Mesenchymal stem cell (in vitro differentiated cells and primary cell): ENCODE measurements around the gene TNNI2.

ENCODE experiments used
- DNase-seq: peaks from one replicate; pipeline ENCODE4 v3.0.0-alpha.2; 2013
- H2AFZ ChIP-seq: one replicate; pipeline ENCODE4 v1.6.1; 2013; ENCODE audit warnings: low read depth, mild to moderate bottlenecking, control low read depth, inconsistent platforms, low read length, moderate library complexity
- H2AK5ac ChIP-seq: 2 replicates; pipeline ENCODE4 v1.6.1; 2013; ENCODE audit warnings: low read length, moderate library complexity, mild to moderate bottlenecking, inconsistent platforms; ENCODE audit not compliant: severe bottlenecking
- H2BK120ac ChIP-seq: one replicate; pipeline ENCODE4 v1.6.1; 2013; ENCODE audit warnings: low read depth, mild to moderate bottlenecking, inconsistent platforms, low read length, moderate library complexity
- H2BK12ac ChIP-seq, 2 experiments: one replicate each; pipeline ENCODE4 v1.6.1; 2013; ENCODE audit warnings: inconsistent platforms in 2 of 2, low read length in 2 of 2, mild to moderate bottlenecking in 2 of 2, moderate library complexity in 2 of 2, control low read depth in 1 of 2
- H2BK15ac ChIP-seq: one replicate; pipeline ENCODE4 v1.6.1; 2013; ENCODE audit warnings: mild to moderate bottlenecking, low read depth, inconsistent platforms; ENCODE audit not compliant: poor library complexity, severe bottlenecking
- H2BK5ac ChIP-seq: 2 replicates; pipeline ENCODE4 v1.6.1; 2013; ENCODE audit warnings: low read depth, mild to moderate bottlenecking, low read length, control low read depth, inconsistent platforms; ENCODE audit not compliant: poor library complexity, severe bottlenecking
- H3K14ac ChIP-seq, 2 experiments: one replicate each; pipeline ENCODE4 v1.6.1; 2013; ENCODE audit warnings: inconsistent platforms in 2 of 2, low read length in 2 of 2, control low read depth in 1 of 2, mild to moderate bottlenecking in 1 of 2, moderate library complexity in 1 of 2
- H3K18ac ChIP-seq, 2 experiments: one replicate each; pipeline ENCODE4 v1.6.1; 2013; ENCODE audit warnings: inconsistent platforms in 2 of 2, low read length in 2 of 2, control low read depth in 1 of 2, low read depth in 1 of 2, mild to moderate bottlenecking in 1 of 2
- H3K23ac ChIP-seq, 2 experiments: one replicate each; pipeline ENCODE4 v1.6.1; 2013; ENCODE audit warnings: inconsistent platforms in 2 of 2, low read length in 2 of 2, mild to moderate bottlenecking in 2 of 2, moderate library complexity in 2 of 2, control low read depth in 1 of 2
- H3K27ac ChIP-seq: 2 replicates; pipeline ENCODE4 v1.5.1; 2013; ENCODE audit warnings: mild to moderate bottlenecking, moderate library complexity, low read length, control low read depth, inconsistent platforms; ENCODE audit not compliant: poor library complexity, severe bottlenecking
- H3K27me3 ChIP-seq, 2 experiments: 2 replicates each; pipeline versions ENCODE4 v1.6.1 to v1.7.0; 2013; ENCODE audit warnings: low read length in 2 of 2, mild to moderate bottlenecking in 2 of 2, moderate library complexity in 2 of 2, control low read depth in 1 of 2, inconsistent platforms in 1 of 2; ENCODE audit not compliant: control insufficient read depth in 1 of 2, insufficient read depth in 1 of 2
- H3K36me3 ChIP-seq, 2 experiments: 2 replicates each; pipeline versions ENCODE4 v1.6.1 to v1.7.0; 2013; ENCODE audit warnings: low read length in 2 of 2, control low read depth in 1 of 2, inconsistent platforms in 1 of 2, low read depth in 1 of 2, mild to moderate bottlenecking in 1 of 2; ENCODE audit not compliant: insufficient read depth in 2 of 2, control insufficient read depth in 1 of 2
- H3K4ac ChIP-seq, 2 experiments: one replicate each; pipeline ENCODE4 v1.6.1; 2013; ENCODE audit warnings: inconsistent platforms in 2 of 2, low read length in 2 of 2, mild to moderate bottlenecking in 2 of 2, moderate library complexity in 2 of 2, control low read depth in 1 of 2, low read depth in 1 of 2
- H3K4me1 ChIP-seq: 2 replicates; pipeline ENCODE4 v1.6.1; 2013; ENCODE audit warnings: low read depth, low read length, control low read depth; ENCODE audit not compliant: control insufficient read depth, insufficient read depth
- H3K4me2 ChIP-seq: 2 replicates; pipeline ENCODE4 v1.6.1; 2013; ENCODE audit warnings: low read length, mild to moderate bottlenecking, inconsistent platforms; ENCODE audit not compliant: poor library complexity, severe bottlenecking
- H3K4me3 ChIP-seq, 2 experiments: 2 replicates each; pipeline versions ENCODE4 v1.5.1 to v1.7.0; 2013; ENCODE audit warnings: low read length in 2 of 2, mild to moderate bottlenecking in 2 of 2, control low read depth in 1 of 2, low read depth in 1 of 2; ENCODE audit not compliant: insufficient read depth in 1 of 2
- H3K79me1 ChIP-seq: replicated peaks from 2 replicates; pipeline ENCODE4 v1.6.1; 2013; ENCODE audit warnings: mild to moderate bottlenecking, control low read depth, low read length, inconsistent platforms; ENCODE audit not compliant: poor library complexity, severe bottlenecking
- H3K9ac ChIP-seq: 2 replicates; pipeline ENCODE4 v1.7.0; 2013; ENCODE audit warnings: mild to moderate bottlenecking, low read length, moderate library complexity
- H3K9me3 ChIP-seq: 2 replicates; pipeline ENCODE4 v1.7.0; 2013; ENCODE audit warnings: mild to moderate bottlenecking, low read length; ENCODE audit not compliant: control insufficient read depth
- H4K8ac ChIP-seq: one replicate; pipeline ENCODE4 v1.6.1; 2013; ENCODE audit warnings: inconsistent platforms, mild to moderate bottlenecking, low read length, moderate library complexity
- H4K91ac ChIP-seq: one replicate; pipeline ENCODE4 v1.6.1; 2013; ENCODE audit warnings: mild to moderate bottlenecking, low read length, inconsistent platforms
- WGBS: methylation state at CpG from one replicate; pipeline ENCODE4 v1.1.7; 2013; ENCODE audit warnings: mixed read lengths; 5-methylcytosine and 5-hydroxymethylcytosine counted together

TNNI2 gene

GRCh38 chr11:1805525-1805924, 33.3 kb upstream of the TNNI2 start:
- no peak for DNase-seq
- no peak overlapping the region for H3K23ac ChIP-seq
- H3K18ac ChIP-seq, result no peak overlapping the region
- H3K9ac ChIP-seq, result no peak overlapping the region
- H3K79me1 ChIP-seq, result no peaks in the 10 kb centered on the region
- H3K4me3 ChIP-seq, result no peak overlapping the region
- WGBS, result 92% methylated on average over 15 of the region's 15 CpGs
- no peak overlapping the region for H2AK5ac ChIP-seq
- no peak overlapping the region for H4K8ac ChIP-seq
- no peak overlapping the region for H3K27ac ChIP-seq
- H3K4me2 ChIP-seq, result no peak overlapping the region
- H2BK5ac ChIP-seq, result no peak overlapping the region
- H3K14ac ChIP-seq, result no peak overlapping the region
- no peaks in the 10 kb centered on the region for H3K9me3 ChIP-seq
- H2BK12ac ChIP-seq, result no peak overlapping the region
- no peaks in the 10 kb centered on the region for H3K36me3 ChIP-seq
- H2BK15ac ChIP-seq, result no peak overlapping the region
- no peak overlapping the region for H3K4ac ChIP-seq
- H4K91ac ChIP-seq, result no peak overlapping the region
- H3K27me3 ChIP-seq, result peaks cover 7 to 53% of the 10 kb centered on the region in 2 experiments
- H2BK120ac ChIP-seq, result no peak overlapping the region
- no peaks in the 10 kb centered on the region for H3K4me1 ChIP-seq
- no peak overlapping the region for H2AFZ ChIP-seq

GRCh38 chr11:1807264-1807995, 31.4 kb upstream of the TNNI2 start:
- no peak for DNase-seq
- Histone ChIP-seq H3K4me1 (no peaks in the 10 kb centered on the region), H2BK120ac (no peak overlapping the region)

DNA sequence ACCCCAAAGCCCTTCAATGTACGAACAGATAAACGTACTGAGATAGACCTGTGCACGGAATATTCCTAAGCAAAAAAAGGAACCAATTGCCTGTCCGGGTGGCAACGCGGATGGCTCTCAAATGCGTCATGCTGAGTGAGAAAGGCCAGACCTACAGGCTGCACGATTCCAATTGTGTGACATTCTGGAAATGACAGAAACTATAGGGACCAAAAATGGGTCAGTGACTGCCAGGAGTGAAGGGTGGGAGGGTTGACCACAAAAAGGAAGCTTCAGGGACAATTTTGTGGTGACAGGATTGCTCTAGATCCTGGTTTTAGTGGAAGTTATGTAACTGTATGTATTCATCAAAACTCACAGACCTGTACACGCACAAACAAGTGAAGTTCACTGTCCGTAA, 28.0 kb upstream of the TNNI2 start:
- Histone ChIP-seq H4K91ac (no peak overlapping the region), H3K79me1 (no peaks in the 10 kb centered on the region), H4K8ac (no peak overlapping the region), H2AK5ac (no peak overlapping the region), H2AFZ (no peak overlapping the region), H3K4me3 (no peak overlapping the region), H3K36me3 (no peaks in the 10 kb centered on the region), H2BK15ac (no peak overlapping the region), H3K27me3 (peaks cover 7 to 54% of the 10 kb centered on the region in 2 experiments), H3K18ac (no peak overlapping the region), H3K4me1 (no peaks in the 10 kb centered on the region), H3K4me2 (no peak overlapping the region), H3K9ac (no peak overlapping the region), H3K4ac (no peak overlapping the region), H3K23ac (no peak overlapping the region), H3K9me3 (peaks cover 5% of the 10 kb centered on the region), H3K14ac (no peak overlapping the region), H2BK120ac (no peak overlapping the region), H2BK12ac (no peak overlapping the region), H3K27ac (no peak overlapping the region), H2BK5ac (no peak overlapping the region)
- 81% methylated on average over 10 of the region's 10 CpGs for WGBS
- DNase-seq, result no peak

More at GRCh38 chr11:1807264-1807995, 31.4 kb upstream of the TNNI2 start:
- no peak overlapping the region for H3K23ac ChIP-seq
- peaks cover 4% of the 10 kb centered on the region for H3K9me3 ChIP-seq
- no peak overlapping the region for H3K27ac ChIP-seq
- no peak overlapping the region for H2BK15ac ChIP-seq
- 79% methylated on average over 13 of the region's 14 CpGs for WGBS
- no peak overlapping the region for H2BK5ac ChIP-seq
- H3K9ac ChIP-seq, result no peak overlapping the region
- H2AK5ac ChIP-seq, result no peak overlapping the region
- no peak overlapping the region for H3K4ac ChIP-seq
- H3K4me2 ChIP-seq, result no peak overlapping the region
- no peak overlapping the region for H3K14ac ChIP-seq
- H3K4me3 ChIP-seq, result no peak overlapping the region
- H3K79me1 ChIP-seq, result no peaks in the 10 kb centered on the region
- H3K18ac ChIP-seq, result no peak overlapping the region
- H3K36me3 ChIP-seq, result no peaks in the 10 kb centered on the region
- H3K27me3 ChIP-seq, result peaks cover 7 to 53% of the 10 kb centered on the region in 2 experiments
- no peak overlapping the region for H4K8ac ChIP-seq
- H4K91ac ChIP-seq, result no peak overlapping the region
- H2BK12ac ChIP-seq, result no peak overlapping the region
- no peak overlapping the region for H2AFZ ChIP-seq

GRCh38 chr11:1812274-1812673, 26.5 kb upstream of the TNNI2 start:
- Histone ChIP-seq H2AK5ac (no peak overlapping the region), H4K8ac (no peak overlapping the region), H3K9ac (no peak overlapping the region), H2BK5ac (no peak overlapping the region), H3K27ac (no peak overlapping the region), H3K79me1 (no peaks in the 10 kb centered on the region), H2AFZ (no peak overlapping the region), H4K91ac (no peak overlapping the region), H2BK15ac (no peak overlapping the region), H3K4ac (no peak overlapping the region), H3K4me1 (no peaks in the 10 kb centered on the region), H2BK12ac (no peak overlapping the region), H2BK120ac (no peak overlapping the region), H3K18ac (no peak overlapping the region), H3K36me3 (no peaks in the 10 kb centered on the region), H3K9me3 (peaks cover 5% of the 10 kb centered on the region), H3K14ac (no peak overlapping the region), H3K4me3 (no peak overlapping the region), H3K23ac (no peak overlapping the region), H3K27me3 (peaks cover 7 to 52% of the 10 kb centered on the region in 2 experiments), H3K4me2 (no peak overlapping the region)
- DNase-seq, result no peak
- WGBS, result 88% methylated on average over 5 of the region's 5 CpGs
